Breast epithelium (tissue), 3 donors: ENCODE results near the gene USP1.

ENCODE experiments used
- POLR2AphosphoS5 ChIP-seq, 3 donors: sonication (generic); formaldehyde crosslinking; IDR thresholded peaks; one replicate each; pipeline ENCODE4 v1.6.1; 2017; ENCODE audit warnings: antibody characterized with exemption in 3 of 3
- TF ChIP-seq, protein P1 (sequence below), 3 donors: fragments of 450-650 bp; IDR thresholded peaks; one replicate each; pipeline ENCODE4 v1.5.1; 2016 to 2017; ENCODE audit warnings: antibody characterized with exemption in 3 of 3, mild to moderate bottlenecking in 3 of 3, moderate library complexity in 3 of 3

DNA sequence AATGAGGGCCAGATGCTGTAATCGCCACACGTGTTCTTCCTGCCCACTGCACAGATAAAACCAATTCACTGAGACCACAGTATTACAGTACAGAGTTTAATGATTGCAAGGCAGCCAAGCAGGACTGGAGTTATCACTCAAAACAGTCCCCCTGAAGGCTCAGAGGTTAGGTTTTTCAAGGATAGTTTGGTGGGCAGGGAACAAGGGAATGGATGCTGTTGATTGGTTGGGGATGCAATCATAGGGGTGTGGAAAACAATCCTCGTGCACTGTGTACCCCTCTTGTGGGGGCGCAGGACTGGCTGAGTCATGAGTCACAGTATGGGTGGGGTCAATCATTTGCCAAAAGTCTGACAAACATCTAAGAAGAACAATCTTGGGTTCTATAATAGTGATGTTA, 12.4 kb upstream of the USP1 start:
- TF ChIP-seq POLR2AphosphoS5 (IDR thresholded peaks at IDR 0.05) = no peak
- TF ChIP-seq, protein P1, sequence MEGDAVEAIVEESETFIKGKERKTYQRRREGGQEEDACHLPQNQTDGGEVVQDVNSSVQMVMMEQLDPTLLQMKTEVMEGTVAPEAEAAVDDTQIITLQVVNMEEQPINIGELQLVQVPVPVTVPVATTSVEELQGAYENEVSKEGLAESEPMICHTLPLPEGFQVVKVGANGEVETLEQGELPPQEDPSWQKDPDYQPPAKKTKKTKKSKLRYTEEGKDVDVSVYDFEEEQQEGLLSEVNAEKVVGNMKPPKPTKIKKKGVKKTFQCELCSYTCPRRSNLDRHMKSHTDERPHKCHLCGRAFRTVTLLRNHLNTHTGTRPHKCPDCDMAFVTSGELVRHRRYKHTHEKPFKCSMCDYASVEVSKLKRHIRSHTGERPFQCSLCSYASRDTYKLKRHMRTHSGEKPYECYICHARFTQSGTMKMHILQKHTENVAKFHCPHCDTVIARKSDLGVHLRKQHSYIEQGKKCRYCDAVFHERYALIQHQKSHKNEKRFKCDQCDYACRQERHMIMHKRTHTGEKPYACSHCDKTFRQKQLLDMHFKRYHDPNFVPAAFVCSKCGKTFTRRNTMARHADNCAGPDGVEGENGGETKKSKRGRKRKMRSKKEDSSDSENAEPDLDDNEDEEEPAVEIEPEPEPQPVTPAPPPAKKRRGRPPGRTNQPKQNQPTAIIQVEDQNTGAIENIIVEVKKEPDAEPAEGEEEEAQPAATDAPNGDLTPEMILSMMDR (IDR thresholded peaks at IDR 0.05) = no peak
